Colonic mucosa (tissue), 4 donors: ENCODE results near the gene ITGB5. TPM values are rescaled to one million over a fixed set of nuclear protein-coding genes. Genes with fewer than 3 reads are reported as not detected.

Experiments
- DNase-seq: peaks from one replicate; pipeline ENCODE4 v3.0.0-alpha.2; 2020
- H3K27ac ChIP-seq: fragments of 200-600 bp; one replicate; pipeline ENCODE4 v1.8.0; 2021
- H3K27me3 ChIP-seq: fragments of 200-600 bp; one replicate; pipeline ENCODE4 v1.8.0; 2021
- H3K36me3 ChIP-seq: fragments of 200-600 bp; one replicate; pipeline ENCODE4 v1.8.0; 2021
- H3K4me1 ChIP-seq: fragments of 200-600 bp; one replicate; pipeline ENCODE4 v1.8.0; 2021; ENCODE audit warnings: mild to moderate bottlenecking
- H3K4me3 ChIP-seq: fragments of 200-600 bp; one replicate; pipeline ENCODE4 v1.8.0; 2021
- H3K9ac ChIP-seq, 2 donors: one replicate each; pipeline ENCODE4 v1.7.0; 2013; ENCODE audit warnings: control low read depth in 2 of 2, low read depth in 2 of 2, low read length in 2 of 2
- H3K9me3 ChIP-seq: fragments of 200-600 bp; one replicate; pipeline ENCODE4 v1.8.0; 2021
- intact Hi-C: fragments of 100-400 bp; cut with DNase I; formaldehyde crosslinking; loops from one replicate; pipeline ENCODE4 v1.14.1; 2022
- total RNA-seq, 2 donors: library from RNA; stranded (reverse); fragmentation: NEBNext Ultra II Directional in 1 of 2; extraction: Animal tissue kit (Norgen Biotek cat#: 25700) in 1 of 2; gene quantifications; one replicate each; pipeline ENCODE4 v1.2.1, GENCODE V29; 2021
- TF ChIP-seq, protein P1 (sequence below): fragments of 200-600 bp; IDR thresholded peaks from one replicate; pipeline ENCODE4 v1.8.0; 2022; ENCODE audit warnings: antibody characterized with exemption, mild to moderate bottlenecking
- donor health status: healthy.
- donor health status: DM: no; HTN: no; CAD: no.
- donor health status: DM: no; HTN: no; CAD: no.

ITGB5 gene
- total RNA-seq, 2 donors from 2014 or later = 74.4 to 74.8 TPM

DNA sequence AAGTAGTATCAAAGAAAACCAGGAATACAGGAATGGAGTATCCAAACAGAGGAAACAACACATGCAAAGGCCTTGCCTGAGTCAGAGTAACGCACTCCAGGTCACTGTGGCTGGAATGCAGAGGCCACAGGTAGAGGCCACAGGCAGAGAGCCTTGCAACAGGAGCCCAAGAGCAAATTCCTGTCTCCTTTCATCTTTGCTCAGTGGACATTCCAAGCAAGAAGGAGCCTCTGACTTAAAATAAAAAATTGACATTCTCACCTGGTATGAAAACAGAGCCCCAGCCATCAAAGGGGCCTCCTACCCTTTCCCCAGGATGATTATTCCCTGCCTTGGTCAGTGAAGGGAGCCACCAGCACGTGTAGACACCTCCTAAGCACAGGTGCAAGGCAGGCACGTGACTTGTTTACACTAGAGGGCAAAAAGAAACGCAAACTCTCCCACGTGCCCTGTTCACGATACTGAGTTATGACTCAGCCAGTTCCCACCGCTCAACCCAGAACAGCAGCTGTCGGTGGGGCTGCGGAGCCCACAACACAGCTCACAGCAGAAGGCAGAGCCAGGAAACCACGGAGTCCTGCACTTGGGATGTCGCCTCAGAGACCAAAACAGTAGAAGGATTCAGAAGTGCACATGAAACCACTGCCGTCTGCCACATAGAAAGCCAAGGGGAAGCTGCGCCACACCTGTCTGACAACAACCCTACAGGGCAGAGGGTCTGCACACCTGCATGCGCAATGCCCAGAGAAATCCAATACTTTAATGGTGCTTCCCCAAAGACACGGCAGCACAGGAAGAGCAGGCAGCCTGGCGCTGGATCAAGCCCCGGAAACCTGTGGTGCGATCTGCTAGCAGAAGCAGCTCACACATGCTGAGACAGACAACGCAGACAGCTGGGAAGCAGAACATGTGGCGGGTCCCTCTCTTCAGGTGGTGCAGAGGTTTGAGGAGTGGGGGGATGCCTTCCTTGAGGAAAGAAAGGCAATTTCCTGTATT lies 52.1 kb downstream of the ITGB5 start:
- H3K4me3 ChIP-seq = no peak overlapping the region
- intact Hi-C loops = no loop called here
- H3K9ac ChIP-seq = peak overlapping the region; percentile 55 to 68
- peak overlapping the region; percentile 56 for H3K27ac ChIP-seq
- TF ChIP-seq, protein P1, sequence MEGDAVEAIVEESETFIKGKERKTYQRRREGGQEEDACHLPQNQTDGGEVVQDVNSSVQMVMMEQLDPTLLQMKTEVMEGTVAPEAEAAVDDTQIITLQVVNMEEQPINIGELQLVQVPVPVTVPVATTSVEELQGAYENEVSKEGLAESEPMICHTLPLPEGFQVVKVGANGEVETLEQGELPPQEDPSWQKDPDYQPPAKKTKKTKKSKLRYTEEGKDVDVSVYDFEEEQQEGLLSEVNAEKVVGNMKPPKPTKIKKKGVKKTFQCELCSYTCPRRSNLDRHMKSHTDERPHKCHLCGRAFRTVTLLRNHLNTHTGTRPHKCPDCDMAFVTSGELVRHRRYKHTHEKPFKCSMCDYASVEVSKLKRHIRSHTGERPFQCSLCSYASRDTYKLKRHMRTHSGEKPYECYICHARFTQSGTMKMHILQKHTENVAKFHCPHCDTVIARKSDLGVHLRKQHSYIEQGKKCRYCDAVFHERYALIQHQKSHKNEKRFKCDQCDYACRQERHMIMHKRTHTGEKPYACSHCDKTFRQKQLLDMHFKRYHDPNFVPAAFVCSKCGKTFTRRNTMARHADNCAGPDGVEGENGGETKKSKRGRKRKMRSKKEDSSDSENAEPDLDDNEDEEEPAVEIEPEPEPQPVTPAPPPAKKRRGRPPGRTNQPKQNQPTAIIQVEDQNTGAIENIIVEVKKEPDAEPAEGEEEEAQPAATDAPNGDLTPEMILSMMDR = no peak
- H3K4me1 ChIP-seq = peaks cover 28% of the 10 kb centered on the region
- H3K36me3 ChIP-seq = no peaks in the 10 kb centered on the region
- no peaks in the 10 kb centered on the region for H3K27me3 ChIP-seq
- DNase-seq = peak; percentile 80
- H3K9me3 ChIP-seq = no peaks in the 10 kb centered on the region

DNA sequence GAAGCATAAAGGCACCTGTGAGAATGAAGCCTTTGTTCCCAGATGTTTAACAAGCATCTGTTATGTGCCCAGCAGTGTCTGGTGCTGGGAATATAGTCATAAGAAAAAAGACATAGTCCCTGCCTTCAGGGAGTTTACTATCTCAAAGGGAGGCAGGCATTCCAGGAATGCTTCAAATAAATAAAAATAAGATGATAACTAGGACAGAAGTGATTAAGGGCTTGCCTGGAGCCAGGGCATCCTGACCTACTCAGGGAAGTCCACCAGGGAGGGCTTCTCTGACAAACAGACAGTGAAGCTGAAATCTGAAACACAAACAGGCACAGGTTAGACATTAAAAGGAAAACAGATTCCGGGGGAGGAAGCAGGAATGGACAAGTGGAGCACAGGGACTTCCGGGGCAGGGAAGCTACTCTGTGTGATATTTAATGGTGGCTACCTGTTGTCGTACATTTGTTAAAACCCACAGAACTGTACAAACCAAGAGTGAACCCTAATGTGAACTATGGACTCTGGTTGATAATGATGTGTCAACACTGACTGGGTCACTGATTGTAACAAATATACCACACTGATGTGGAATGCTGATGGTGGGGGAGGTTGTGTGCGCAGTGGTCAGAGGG lies 53.3 kb downstream of the ITGB5 start:
- intact Hi-C loops = no loop called here
- TF ChIP-seq, protein P1 = no peak
- DNase-seq = no peak

DNA sequence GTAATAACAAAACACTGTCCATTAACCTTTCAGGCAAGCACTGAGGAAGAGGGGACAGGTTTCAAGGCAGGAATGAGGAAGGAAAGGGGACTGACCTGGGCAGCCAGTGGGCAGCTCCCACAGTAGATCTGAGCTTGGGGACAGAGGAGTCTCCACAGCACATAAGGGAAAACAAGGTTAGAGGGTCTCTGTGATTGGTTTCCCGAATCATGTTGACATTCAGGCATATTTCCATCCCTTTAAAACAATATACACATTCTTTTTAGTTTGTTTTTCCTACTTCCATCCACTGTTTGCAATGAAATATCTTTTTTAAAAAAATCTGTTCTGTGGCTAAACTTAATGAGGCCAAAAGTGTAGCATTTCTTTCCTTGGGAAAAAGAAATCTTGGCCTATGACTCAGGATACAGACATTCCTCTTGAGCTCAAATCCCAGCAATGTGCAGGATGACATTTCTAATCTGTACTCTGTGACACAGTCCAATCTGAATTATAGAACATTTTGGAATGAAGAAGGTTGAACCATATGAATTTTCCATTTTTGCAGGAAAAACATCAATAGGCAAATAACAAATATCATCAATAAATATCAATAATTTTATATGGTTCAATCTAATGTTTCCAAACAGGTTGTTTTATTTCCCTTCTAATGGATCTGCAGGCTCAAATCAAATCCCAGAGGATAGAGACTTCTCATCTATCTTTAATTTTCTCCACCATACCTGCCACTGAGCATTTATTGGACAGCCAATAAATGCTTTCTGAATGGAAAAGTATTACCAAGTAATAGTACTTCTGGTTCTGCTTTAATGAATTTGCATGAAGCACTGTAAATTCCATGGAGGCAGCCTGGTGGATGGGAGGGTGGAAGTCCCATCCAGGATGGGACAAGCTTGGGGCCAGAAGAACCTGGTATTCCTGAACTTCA lies 54.1 kb downstream of the ITGB5 start:
- peaks cover 26% of the 10 kb centered on the region for H3K4me1 ChIP-seq
- TF ChIP-seq, protein P1 = no peak
- no peaks in the 10 kb centered on the region for H3K9me3 ChIP-seq
- H3K27ac ChIP-seq = no peak overlapping the region
- intact Hi-C loops = no loop called here
- no peak for DNase-seq
- no peaks in the 10 kb centered on the region for H3K27me3 ChIP-seq
- no peaks in the 10 kb centered on the region for H3K36me3 ChIP-seq
- H3K4me3 ChIP-seq = no peak overlapping the region
- no peak overlapping the region for H3K9ac ChIP-seq

More for the DNA sequence above, 53.3 kb downstream of the ITGB5 start:
- no peak overlapping the region for H3K9ac ChIP-seq
- H3K27me3 ChIP-seq = no peaks in the 10 kb centered on the region
- peaks cover 28% of the 10 kb centered on the region for H3K4me1 ChIP-seq
- no peak overlapping the region for H3K4me3 ChIP-seq
- H3K27ac ChIP-seq = peak overlapping the region; percentile 16
- H3K9me3 ChIP-seq = no peaks in the 10 kb centered on the region
- no peaks in the 10 kb centered on the region for H3K36me3 ChIP-seq

DNA sequence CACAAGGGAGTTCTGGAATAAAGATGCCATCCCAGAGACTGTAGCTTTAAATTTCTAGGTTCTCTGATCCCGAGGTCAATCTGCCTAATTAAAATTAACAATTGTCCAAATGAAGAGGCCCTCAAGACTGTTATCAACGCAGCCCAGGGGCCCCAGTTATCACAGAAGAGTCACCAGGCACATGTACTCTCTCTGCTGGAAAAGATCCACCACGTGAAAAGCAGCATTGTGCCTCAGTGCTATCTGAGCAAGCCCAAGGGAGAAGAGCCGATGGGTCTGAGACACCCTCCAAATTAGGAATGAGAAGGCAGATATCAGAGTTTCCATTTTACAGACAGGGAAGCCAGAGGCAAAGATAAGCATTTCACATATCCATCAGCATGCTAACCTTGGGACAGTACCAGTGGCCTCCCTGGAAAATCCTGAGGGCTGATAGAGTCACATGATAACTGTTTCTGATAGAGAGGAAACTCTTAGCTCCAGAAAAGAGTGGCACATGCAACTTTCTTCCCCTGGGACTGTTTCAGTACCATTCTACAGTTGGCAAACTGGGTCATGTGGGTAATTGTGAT lies 55.5 kb downstream of the ITGB5 start:
- DNase-seq = no peak

More for the DNA sequence above, 55.5 kb downstream of the ITGB5 start:
- H3K36me3 ChIP-seq = no peaks in the 10 kb centered on the region
- no peaks in the 10 kb centered on the region for H3K9me3 ChIP-seq
- H3K27me3 ChIP-seq = no peaks in the 10 kb centered on the region
- H3K4me3 ChIP-seq = no peak overlapping the region
- H3K27ac ChIP-seq = no peak overlapping the region
- TF ChIP-seq, protein P1 = no peak
- no peak overlapping the region for H3K9ac ChIP-seq
- peaks cover 12% of the 10 kb centered on the region for H3K4me1 ChIP-seq
- intact Hi-C loops = no loop called here
